ENCODE measurements around the gene EHBP1. TPM values are rescaled to one million over a fixed set of nuclear protein-coding genes. Genes with fewer than 3 reads are reported as not detected.

EHBP1 gene
- total and polyA plus RNA-seq, 2 donors (not counting 3 experiments of a cell fraction or from before 2014, with no cell fraction given): 8.4 to 34.8 TPM

DNA sequence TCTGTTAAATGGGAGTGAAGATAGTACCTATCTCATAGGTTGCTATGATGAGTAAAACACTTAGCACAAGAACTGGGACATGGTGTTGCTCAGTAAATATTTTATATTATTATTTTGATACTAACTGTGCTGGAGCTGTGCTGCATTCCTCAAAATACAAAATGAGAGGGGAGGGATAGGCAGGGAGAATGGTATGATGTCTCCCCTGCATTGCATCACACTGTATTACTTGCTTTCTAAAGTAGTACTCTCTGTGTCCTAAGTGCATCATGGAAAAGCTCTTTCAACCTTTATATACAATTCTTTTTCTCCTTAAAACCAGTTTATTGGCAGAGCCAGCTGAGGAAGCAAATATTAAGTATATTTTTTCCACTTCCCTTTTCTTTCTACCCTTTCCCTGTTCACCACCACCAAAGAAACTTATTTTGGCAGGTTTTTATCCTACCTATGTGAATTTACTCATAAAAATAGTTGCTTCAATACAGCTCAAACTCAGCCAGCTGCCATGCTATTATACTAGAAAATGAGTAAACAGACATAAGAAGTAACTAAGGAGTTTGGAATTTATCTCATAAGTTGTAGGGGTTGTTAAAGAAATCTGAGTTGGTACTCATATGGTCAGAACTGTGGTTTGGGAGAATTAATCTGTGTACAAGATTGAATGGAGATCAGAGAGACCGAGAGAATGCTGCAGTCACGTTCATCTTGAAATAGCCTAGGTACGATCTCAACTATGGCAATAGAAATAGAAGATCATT is 60.3 kb downstream of the EHBP1 start:
- Histone ChIP-seq H2AFZ (ENCODE audit: low read depth, low read length) (no peak overlapping the region), H3K36me3 (ENCODE audit: control insufficient read depth in 2 of 2, extremely low read depth in 1 of 2, insufficient read depth in 2 of 2, low read length in 2 of 2) (no peaks in the 10 kb centered on the region), H3K79me2 (ENCODE audit: control insufficient read depth, insufficient read depth, low read length) (no peaks in the 10 kb centered on the region), H3K4me3 (replicated peaks in 1 of 3; ENCODE audit: insufficient read depth in 1 of 3, low read depth in 1 of 3, low read length in 3 of 3) (no peak overlapping the region), H3K9me1 (replicated peaks; ENCODE audit: control insufficient read depth, extremely low read depth, insufficient read depth, low read length) (no peaks in the 10 kb centered on the region), H3K9me3 (replicated peaks; ENCODE audit: control insufficient read depth, insufficient read depth, low read length) (no peaks in the 10 kb centered on the region), H4K20me1 (replicated peaks; ENCODE audit: control insufficient read depth, extremely low read depth, insufficient read depth, low read length) (no peaks in the 10 kb centered on the region), H3K27ac (ENCODE audit: insufficient read depth, low read depth, low read length) (no peak overlapping the region), H3K4me2 (ENCODE audit: insufficient read depth, low read length) (no peak overlapping the region), H3K4me1 (ENCODE audit: control insufficient read depth, extremely low read depth, insufficient read depth, low read length) (no peaks in the 10 kb centered on the region), H3K27me3 (ENCODE audit: control insufficient read depth in 2 of 2, insufficient read depth in 2 of 2, low read length in 2 of 2) (no peaks in the 10 kb centered on the region), H3K9ac (replicated peaks; ENCODE audit: extremely low read depth, insufficient read depth, low read length) (no peak overlapping the region)
- ChIA-PET CTCF (interaction anchor here (0.9 to 2.3 kb wide), 2 partner anchors 9 to 309 kb away, joined by 4 to 15 read pairs; no protein-coding TSS in a partner anchor), POLR2A (no interaction called here)
- intact Hi-C loops (cut with micrococcal nuclease) (no loop called here), dilution Hi-C loops (cut with MboI; ENCODE audit: extremely low pct_ligation_motif_present, low sequenced_read_pairs) (no loop called here)
- BruUV-seq (replicated peaks): no TSS peak
- DNase-seq (ENCODE audit: low read depth, low spot score) (no peak), FAIRE-seq (no peak)
- TF ChIP-seq GATA2 (IDR thresholded peaks at IDR 0.05; ENCODE audit: insufficient read depth, insufficient read length, low read depth, low read length): no peak
- TF ChIP-seq EZH2 (IDR thresholded peaks at IDR 0.05; ENCODE audit: borderline replicate concordance, low read depth, low read length, severe bottlenecking): no peak
- no peak for TF ChIP-seq POLR2AphosphoS5 (IDR thresholded peaks at IDR 0.05; ENCODE audit: insufficient read depth, low read depth, low read length)
- no peak for TF ChIP-seq POLR2A (IDR thresholded peaks at IDR 0.05; ENCODE audit: low read depth, low read length)
- TF ChIP-seq MYC (IDR thresholded peaks at IDR 0.05; ENCODE audit: low read depth, low read length): no peak
- TF ChIP-seq JUN (IDR thresholded peaks at IDR 0.05; ENCODE audit: borderline replicate concordance, insufficient read depth, insufficient read length, low read depth): no peak

DNA sequence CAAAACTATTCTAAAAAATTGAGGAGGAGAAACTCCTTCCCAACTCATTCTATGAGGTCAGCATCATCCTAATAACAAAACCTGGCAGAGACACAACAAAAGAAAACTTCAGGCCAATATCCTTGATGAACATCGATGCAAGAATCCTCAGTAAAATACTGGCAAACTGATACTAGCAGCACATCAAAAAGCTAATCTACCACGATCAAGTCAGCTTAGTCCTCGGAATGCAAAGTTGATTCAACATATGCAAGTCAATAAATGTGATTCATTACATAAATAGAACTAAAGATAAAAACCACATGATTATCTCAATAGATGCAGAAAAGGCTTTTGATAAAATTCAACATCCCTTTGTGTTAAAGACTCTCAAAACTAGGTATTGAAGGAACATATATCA is 63.1 kb downstream of the EHBP1 start:
- no peaks in the 10 kb centered on the region for H3K36me3 ChIP-seq (ENCODE audit: control insufficient read depth in 2 of 2, extremely low read depth in 1 of 2, insufficient read depth in 2 of 2, low read length in 2 of 2)
- intact Hi-C loops (cut with micrococcal nuclease): no loop called here
- H3K4me1 ChIP-seq (ENCODE audit: control insufficient read depth, extremely low read depth, insufficient read depth, low read length): no peaks in the 10 kb centered on the region
- no peak overlapping the region for H2AFZ ChIP-seq (ENCODE audit: low read depth, low read length)
- no peak overlapping the region for H3K27ac ChIP-seq (ENCODE audit: insufficient read depth, low read depth, low read length)
- ChIA-PET CTCF (interaction anchor here (10.6 kb wide), 1 partner anchor 311 kb away, joined by 306 read pairs; no protein-coding TSS in a partner anchor), POLR2A (no interaction called here)
- dilution Hi-C loops (cut with MboI; ENCODE audit: extremely low pct_ligation_motif_present, low sequenced_read_pairs): no loop called here
- H3K9me3 ChIP-seq (replicated peaks; ENCODE audit: control insufficient read depth, insufficient read depth, low read length): no peaks in the 10 kb centered on the region
- no peak overlapping the region for H3K4me2 ChIP-seq (ENCODE audit: insufficient read depth, low read length)
- FAIRE-seq (no peak), DNase-seq (ENCODE audit: low read depth, low spot score) (no peak)
- H3K27me3 ChIP-seq (ENCODE audit: control insufficient read depth in 2 of 2, insufficient read depth in 2 of 2, low read length in 2 of 2): no peaks in the 10 kb centered on the region
- TF ChIP-seq MYC (IDR thresholded peaks at IDR 0.05; ENCODE audit: low read depth, low read length): no peak
- no peak for TF ChIP-seq POLR2A (IDR thresholded peaks at IDR 0.05; ENCODE audit: low read depth, low read length)
- no peak for TF ChIP-seq POLR2AphosphoS5 (IDR thresholded peaks at IDR 0.05; ENCODE audit: insufficient read depth, low read depth, low read length)
- no peak for TF ChIP-seq GATA2 (IDR thresholded peaks at IDR 0.05; ENCODE audit: insufficient read depth, insufficient read length, low read depth, low read length)
- TF ChIP-seq FOS (IDR thresholded peaks at IDR 0.05; ENCODE audit: borderline replicate concordance, insufficient read depth, low read length): no peak
- no peak for TF ChIP-seq EZH2 (IDR thresholded peaks at IDR 0.05; ENCODE audit: borderline replicate concordance, low read depth, low read length, severe bottlenecking)
- TF ChIP-seq, protein P1, sequence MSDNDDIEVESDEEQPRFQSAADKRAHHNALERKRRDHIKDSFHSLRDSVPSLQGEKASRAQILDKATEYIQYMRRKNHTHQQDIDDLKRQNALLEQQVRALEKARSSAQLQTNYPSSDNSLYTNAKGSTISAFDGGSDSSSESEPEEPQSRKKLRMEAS (IDR thresholded peaks at IDR 0.05; ENCODE audit: insufficient read depth, insufficient read length): no peak
- TF ChIP-seq JUN (IDR thresholded peaks at IDR 0.05; ENCODE audit: borderline replicate concordance, insufficient read depth, insufficient read length, low read depth): no peak
- TF ChIP-seq, protein P2, sequence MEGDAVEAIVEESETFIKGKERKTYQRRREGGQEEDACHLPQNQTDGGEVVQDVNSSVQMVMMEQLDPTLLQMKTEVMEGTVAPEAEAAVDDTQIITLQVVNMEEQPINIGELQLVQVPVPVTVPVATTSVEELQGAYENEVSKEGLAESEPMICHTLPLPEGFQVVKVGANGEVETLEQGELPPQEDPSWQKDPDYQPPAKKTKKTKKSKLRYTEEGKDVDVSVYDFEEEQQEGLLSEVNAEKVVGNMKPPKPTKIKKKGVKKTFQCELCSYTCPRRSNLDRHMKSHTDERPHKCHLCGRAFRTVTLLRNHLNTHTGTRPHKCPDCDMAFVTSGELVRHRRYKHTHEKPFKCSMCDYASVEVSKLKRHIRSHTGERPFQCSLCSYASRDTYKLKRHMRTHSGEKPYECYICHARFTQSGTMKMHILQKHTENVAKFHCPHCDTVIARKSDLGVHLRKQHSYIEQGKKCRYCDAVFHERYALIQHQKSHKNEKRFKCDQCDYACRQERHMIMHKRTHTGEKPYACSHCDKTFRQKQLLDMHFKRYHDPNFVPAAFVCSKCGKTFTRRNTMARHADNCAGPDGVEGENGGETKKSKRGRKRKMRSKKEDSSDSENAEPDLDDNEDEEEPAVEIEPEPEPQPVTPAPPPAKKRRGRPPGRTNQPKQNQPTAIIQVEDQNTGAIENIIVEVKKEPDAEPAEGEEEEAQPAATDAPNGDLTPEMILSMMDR (IDR thresholded peaks at IDR 0.05; ENCODE audit: extremely low read depth in 1 of 2, insufficient read depth in 1 of 2, low read depth in 1 of 2, low read length in 2 of 2): no peak
- BruUV-seq (replicated peaks): no TSS peak
- no peaks in the 10 kb centered on the region for H4K20me1 ChIP-seq (replicated peaks; ENCODE audit: control insufficient read depth, extremely low read depth, insufficient read depth, low read length)
- H3K9ac ChIP-seq (replicated peaks; ENCODE audit: extremely low read depth, insufficient read depth, low read length): no peak overlapping the region
- H3K9me1 ChIP-seq (replicated peaks; ENCODE audit: control insufficient read depth, extremely low read depth, insufficient read depth, low read length): no peaks in the 10 kb centered on the region
- no peaks in the 10 kb centered on the region for H3K79me2 ChIP-seq (ENCODE audit: control insufficient read depth, insufficient read depth, low read length)
- no peak overlapping the region for H3K4me3 ChIP-seq (replicated peaks in 1 of 3; ENCODE audit: insufficient read depth in 1 of 3, low read depth in 1 of 3, low read length in 3 of 3)
